DMS153 (cell line): ENCODE data around the gene FLRT2.

ENCODE experiments used
- DNase-seq: peaks from one replicate; lab custom pipeline; 2025; lab: John Stamatoyannopoulos, UW

Gene FLRT2

GRCh38 chr14:85529803-85530574 lies at the start of gene FLRT2:
Gene FLRT2 (plus strand): TSS chr14:85530144. CDS start chr14:85621515, 91,371 bp downstream.
- DNase-seq: no peak

GRCh38 chr14:85481471-85481870 lies 48.5 kb upstream of the FLRT2 start:
- no peak for DNase-seq

GRCh38 chr14:85482552-85482951 lies 47.4 kb upstream of the FLRT2 start:
- DNase-seq: no peak

- DNase-seq: no peak
Measured at GRCh38 chr14:85483037-85483436, 46.9 kb upstream of the FLRT2 start.

- no peak for DNase-seq
Measured at GRCh38 chr14:85483652-85484051, 46.3 kb upstream of the FLRT2 start.

- no peak for DNase-seq
Measured at GRCh38 chr14:85487215-85487614, 42.7 kb upstream of the FLRT2 start.

- DNase-seq: no peak
Measured at GRCh38 chr14:85501751-85502150, 28.2 kb upstream of the FLRT2 start.

- no peak for DNase-seq
Measured at GRCh38 chr14:85508863-85509262, 21.1 kb upstream of the FLRT2 start.

- no peak for DNase-seq
Measured at GRCh38 chr14:85512451-85512850, 17.5 kb upstream of the FLRT2 start.

- no peak for DNase-seq
Measured at GRCh38 chr14:85514487-85514886, 15.5 kb upstream of the FLRT2 start.

GRCh38 chr14:85516239-85517113 lies 13.5 kb upstream of the FLRT2 start:
- DNase-seq: no peak

- no peak for DNase-seq
Measured at GRCh38 chr14:85517114-85517688, 12.7 kb upstream of the FLRT2 start.

- no peak for DNase-seq
Measured at GRCh38 chr14:85519661-85520305, 10.2 kb upstream of the FLRT2 start.

- DNase-seq: no peak
Measured at GRCh38 chr14:85520581-85520980, 9.4 kb upstream of the FLRT2 start.

GRCh38 chr14:85523624-85524023 lies 6.3 kb upstream of the FLRT2 start:
- DNase-seq: no peak

- no peak for DNase-seq
Measured at GRCh38 chr14:85527006-85527405, 2.9 kb upstream of the FLRT2 start.

- DNase-seq: no peak
Measured at GRCh38 chr14:85527445-85528035, 2.4 kb upstream of the FLRT2 start.

GRCh38 chr14:85528080-85528896 lies 1.7 kb upstream of the FLRT2 start:
- no peak for DNase-seq

- no peak for DNase-seq
Measured at GRCh38 chr14:85528897-85529631, 880 bp upstream of the FLRT2 start.

GRCh38 chr14:85530626-85531025 lies 682 bp downstream of the FLRT2 start:
- no peak for DNase-seq
